ENCODE results near the gene PKP2.

Gene PKP2

GRCh38 chr12:32839828-32840227, 56.7 kb downstream of the PKP2 start:
- Histone ChIP-seq H3K4me1 (ENCODE audit: insufficient read depth, low read length) (peaks cover 7% of the 10 kb centered on the region), H2AFZ (ENCODE audit: low read depth, low read length) (no peak overlapping the region), H3K4me3 (ENCODE audit: low read length) (no peak overlapping the region), H3K27me3 (ENCODE audit: insufficient read depth, low read length) (no peaks in the 10 kb centered on the region), H3K36me3 (ENCODE audit: insufficient read depth, low read length) (no peaks in the 10 kb centered on the region), H3K9me3 (ENCODE audit: low read length) (no peaks in the 10 kb centered on the region)

GRCh38 chr12:32837974-32838373, 58.6 kb downstream of the PKP2 start:
- Histone ChIP-seq H3K27me3 (ENCODE audit: insufficient read depth, low read length) (no peaks in the 10 kb centered on the region), H3K4me1 (ENCODE audit: insufficient read depth, low read length) (no peaks in the 10 kb centered on the region), H3K4me3 (ENCODE audit: low read length) (no peak overlapping the region), H3K36me3 (ENCODE audit: insufficient read depth, low read length) (no peaks in the 10 kb centered on the region), H3K9me3 (ENCODE audit: low read length) (no peaks in the 10 kb centered on the region), H2AFZ (ENCODE audit: low read depth, low read length) (no peak overlapping the region)

- Histone ChIP-seq H3K27me3 (ENCODE audit: insufficient read depth, low read length) (no peaks in the 10 kb centered on the region), H2AFZ (ENCODE audit: low read depth, low read length) (no peak overlapping the region), H3K4me3 (ENCODE audit: low read length) (no peak overlapping the region), H3K36me3 (ENCODE audit: insufficient read depth, low read length) (no peaks in the 10 kb centered on the region), H3K9me3 (ENCODE audit: low read length) (no peaks in the 10 kb centered on the region), H3K4me1 (ENCODE audit: insufficient read depth, low read length) (no peaks in the 10 kb centered on the region)
Observed at GRCh38 chr12:32836710-32837109, 59.9 kb downstream of the PKP2 start.

- Histone ChIP-seq H3K4me3 (ENCODE audit: low read length) (no peak overlapping the region), H2AFZ (ENCODE audit: low read depth, low read length) (no peak overlapping the region), H3K4me1 (ENCODE audit: insufficient read depth, low read length) (no peaks in the 10 kb centered on the region), H3K27me3 (ENCODE audit: insufficient read depth, low read length) (no peaks in the 10 kb centered on the region), H3K9me3 (ENCODE audit: low read length) (no peaks in the 10 kb centered on the region), H3K36me3 (ENCODE audit: insufficient read depth, low read length) (no peaks in the 10 kb centered on the region)
Observed at GRCh38 chr12:32834122-32834521, 62.5 kb downstream of the PKP2 start.

- Histone ChIP-seq H3K36me3 (ENCODE audit: insufficient read depth, low read length) (no peaks in the 10 kb centered on the region), H3K9me3 (ENCODE audit: low read length) (no peaks in the 10 kb centered on the region), H3K27me3 (ENCODE audit: insufficient read depth, low read length) (no peaks in the 10 kb centered on the region), H3K4me1 (ENCODE audit: insufficient read depth, low read length) (no peaks in the 10 kb centered on the region), H2AFZ (ENCODE audit: low read depth, low read length) (no peak overlapping the region), H3K4me3 (ENCODE audit: low read length) (no peak overlapping the region)
Observed at GRCh38 chr12:32828552-32828951, 68.0 kb downstream of the PKP2 start.

- Histone ChIP-seq H2AFZ (ENCODE audit: low read depth, low read length) (no peak overlapping the region), H3K4me3 (ENCODE audit: low read length) (no peak overlapping the region), H3K4me1 (ENCODE audit: insufficient read depth, low read length) (no peaks in the 10 kb centered on the region), H3K36me3 (ENCODE audit: insufficient read depth, low read length) (no peaks in the 10 kb centered on the region), H3K9me3 (ENCODE audit: low read length) (no peaks in the 10 kb centered on the region), H3K27me3 (ENCODE audit: insufficient read depth, low read length) (no peaks in the 10 kb centered on the region)
Observed at GRCh38 chr12:32828120-32828519, 68.5 kb downstream of the PKP2 start.

- Histone ChIP-seq H3K4me1 (ENCODE audit: insufficient read depth, low read length) (no peaks in the 10 kb centered on the region), H3K4me3 (ENCODE audit: low read length) (no peak overlapping the region), H2AFZ (ENCODE audit: low read depth, low read length) (no peak overlapping the region), H3K9me3 (ENCODE audit: low read length) (no peaks in the 10 kb centered on the region), H3K36me3 (ENCODE audit: insufficient read depth, low read length) (no peaks in the 10 kb centered on the region), H3K27me3 (ENCODE audit: insufficient read depth, low read length) (no peaks in the 10 kb centered on the region)
Observed at GRCh38 chr12:32826807-32827412, 69.7 kb downstream of the PKP2 start.

GRCh38 chr12:32824596-32824995, 72.0 kb downstream of the PKP2 start:
- Histone ChIP-seq H3K4me3 (ENCODE audit: low read length) (no peak overlapping the region), H3K36me3 (ENCODE audit: insufficient read depth, low read length) (no peaks in the 10 kb centered on the region), H2AFZ (ENCODE audit: low read depth, low read length) (no peak overlapping the region)

GRCh38 chr12:32822344-32822743, 74.2 kb downstream of the PKP2 start:
- no peak overlapping the region for H2AFZ ChIP-seq (ENCODE audit: low read depth, low read length)
- no peaks in the 10 kb centered on the region for H3K9me3 ChIP-seq (ENCODE audit: low read length)
- H3K27me3 ChIP-seq (ENCODE audit: insufficient read depth, low read length), result no peaks in the 10 kb centered on the region
- H3K4me1 ChIP-seq (ENCODE audit: insufficient read depth, low read length), result no peaks in the 10 kb centered on the region
- no peak overlapping the region for H3K4me3 ChIP-seq (ENCODE audit: low read length)
- no peaks in the 10 kb centered on the region for H3K36me3 ChIP-seq (ENCODE audit: insufficient read depth, low read length)

More at GRCh38 chr12:32824596-32824995, 72.0 kb downstream of the PKP2 start:
- H3K4me1 ChIP-seq (ENCODE audit: insufficient read depth, low read length), result no peaks in the 10 kb centered on the region
- no peaks in the 10 kb centered on the region for H3K9me3 ChIP-seq (ENCODE audit: low read length)
- H3K27me3 ChIP-seq (ENCODE audit: insufficient read depth, low read length), result no peaks in the 10 kb centered on the region

- Histone ChIP-seq H3K27me3 (ENCODE audit: insufficient read depth, low read length) (no peaks in the 10 kb centered on the region), H3K4me3 (ENCODE audit: low read length) (no peak overlapping the region), H2AFZ (ENCODE audit: low read depth, low read length) (no peak overlapping the region), H3K9me3 (ENCODE audit: low read length) (no peaks in the 10 kb centered on the region), H3K36me3 (ENCODE audit: insufficient read depth, low read length) (no peaks in the 10 kb centered on the region), H3K4me1 (ENCODE audit: insufficient read depth, low read length) (no peaks in the 10 kb centered on the region)
Observed at GRCh38 chr12:32821710-32822109, 74.9 kb downstream of the PKP2 start.

GRCh38 chr12:32821293-32821692, 75.3 kb downstream of the PKP2 start:
- Histone ChIP-seq H3K36me3 (ENCODE audit: insufficient read depth, low read length) (no peaks in the 10 kb centered on the region), H3K4me3 (ENCODE audit: low read length) (no peak overlapping the region), H3K4me1 (ENCODE audit: insufficient read depth, low read length) (no peaks in the 10 kb centered on the region), H3K9me3 (ENCODE audit: low read length) (no peaks in the 10 kb centered on the region), H2AFZ (ENCODE audit: low read depth, low read length) (no peak overlapping the region), H3K27me3 (ENCODE audit: insufficient read depth, low read length) (no peaks in the 10 kb centered on the region)

- Histone ChIP-seq H3K4me1 (ENCODE audit: insufficient read depth, low read length) (no peaks in the 10 kb centered on the region), H3K36me3 (ENCODE audit: insufficient read depth, low read length) (no peaks in the 10 kb centered on the region), H3K9me3 (ENCODE audit: low read length) (no peaks in the 10 kb centered on the region), H3K27me3 (ENCODE audit: insufficient read depth, low read length) (no peaks in the 10 kb centered on the region), H2AFZ (ENCODE audit: low read depth, low read length) (no peak overlapping the region), H3K4me3 (ENCODE audit: low read length) (no peak overlapping the region)
Observed at GRCh38 chr12:32820376-32820931, 76.1 kb downstream of the PKP2 start.

GRCh38 chr12:32819424-32819823, 77.2 kb downstream of the PKP2 start:
- Histone ChIP-seq H3K4me1 (ENCODE audit: insufficient read depth, low read length) (no peaks in the 10 kb centered on the region), H3K9me3 (ENCODE audit: low read length) (no peaks in the 10 kb centered on the region), H3K4me3 (ENCODE audit: low read length) (no peak overlapping the region), H3K27me3 (ENCODE audit: insufficient read depth, low read length) (no peaks in the 10 kb centered on the region), H2AFZ (ENCODE audit: low read depth, low read length) (no peak overlapping the region), H3K36me3 (ENCODE audit: insufficient read depth, low read length) (no peaks in the 10 kb centered on the region)

Data from neuron (in vitro differentiated cells).